GM23248 (cell line): ENCODE data around the gene SSPN. TPM values are rescaled to one million over a fixed set of nuclear protein-coding genes. Genes with fewer than 3 reads are reported as not detected.

ENCODE experiments used
- DNase-seq: peaks from one replicate; pipeline ENCODE4 v3.0.0-alpha.2; 2015
- H2AFZ ChIP-seq: fragments of 200-600 bp; sonication (generic); 2 replicates; pipeline ENCODE4 v1.6.1; 2016; ENCODE audit warnings: antibody characterized with exemption
- H3F3A ChIP-seq: fragments of 200-600 bp; sonication (generic); 2 replicates; pipeline ENCODE4 v1.6.1; 2016; ENCODE audit warnings: mild to moderate bottlenecking, antibody characterized with exemption, mixed run types; ENCODE audit not compliant: insufficient read depth
- H3K27ac ChIP-seq: fragments of 200-600 bp; sonication (generic); 2 replicates; pipeline ENCODE4 v1.5.1; 2016; ENCODE audit warnings: mild to moderate bottlenecking
- H3K27me3 ChIP-seq: fragments of 200-600 bp; sonication (generic); replicated peaks from 2 replicates; pipeline ENCODE4 v1.6.1; 2016; ENCODE audit warnings: mild to moderate bottlenecking; ENCODE audit not compliant: insufficient read depth
- H3K36me3 ChIP-seq: fragments of 200-600 bp; sonication (generic); 2 replicates; pipeline ENCODE4 v1.6.1; 2016; ENCODE audit warnings: low read depth, mild to moderate bottlenecking
- H3K4me1 ChIP-seq: fragments of 200-600 bp; sonication (generic); 2 replicates; pipeline ENCODE4 v1.6.1; 2016; ENCODE audit warnings: mild to moderate bottlenecking; ENCODE audit not compliant: insufficient read depth
- H3K4me2 ChIP-seq: fragments of 200-600 bp; sonication (generic); one replicate; pipeline ENCODE4 v1.6.1; 2016; ENCODE audit warnings: mild to moderate bottlenecking; ENCODE audit not compliant: unreplicated experiment
- H3K4me3 ChIP-seq: fragments of 200-600 bp; sonication (generic); 2 replicates; pipeline ENCODE4 v1.5.1; 2016; ENCODE audit warnings: mild to moderate bottlenecking
- H3K79me2 ChIP-seq: fragments of 200-600 bp; sonication (generic); 2 replicates; pipeline ENCODE4 v1.6.1; 2016; ENCODE audit warnings: mild to moderate bottlenecking; ENCODE audit not compliant: insufficient read depth
- H3K9ac ChIP-seq: fragments of 200-600 bp; sonication (generic); 2 replicates; pipeline ENCODE4 v1.6.1; 2016; ENCODE audit warnings: mild to moderate bottlenecking
- H3K9me2 ChIP-seq: fragments of 200-600 bp; sonication (generic); 2 replicates; pipeline ENCODE4 v1.6.1; 2016; ENCODE audit warnings: mixed run types, mild to moderate bottlenecking, moderate library complexity; ENCODE audit not compliant: insufficient read depth
- H3K9me3 ChIP-seq: fragments of 200-600 bp; sonication (generic); one replicate; pipeline ENCODE4 v1.6.1; 2017; ENCODE audit warnings: low read depth
- H4K20me1 ChIP-seq: fragments of 200-600 bp; sonication (generic); 2 replicates; pipeline ENCODE4 v1.6.0; 2016; ENCODE audit not compliant: insufficient read depth
- EZH2 ChIP-seq: fragments of 200-600 bp; sonication (generic); IDR thresholded peaks from 2 replicates; pipeline ENCODE4 v1.6.1; 2018; ENCODE audit warnings: antibody characterized with exemption, mild to moderate bottlenecking; ENCODE audit not compliant: insufficient read depth, poor library complexity, severe bottlenecking
- EZH2phosphoT487 ChIP-seq: fragments of 200-600 bp; sonication (generic); IDR thresholded peaks from 2 replicates; pipeline ENCODE4 v1.6.1; 2018; ENCODE audit warnings: antibody characterized with exemption, moderate library complexity, mild to moderate bottlenecking, low read depth; ENCODE audit not compliant: insufficient read depth
- WGBS, 2 experiments: methylation state at CpG; one replicate each; pipeline ENCODE4 v1.1.6; 2015 to 2017; ENCODE audit warnings: low lambda C conversion rate in 2 of 2, low coverage in 1 of 2; ENCODE audit errors: missing lambda C conversion rate in 2 of 2; 5-methylcytosine and 5-hydroxymethylcytosine counted together
- in situ Hi-C: fragments of 300-500 bp; cut with MboI; formaldehyde crosslinking; loops from 2 replicates; pipeline ENCODE4 v1.15.0; 2020
- polyA plus RNA-seq: library from polyadenylated mRNA; unstranded; fragments of >200 nt; fragmentation: Nextera tagmentation; extraction: Ambion mirVana; gene quantifications from 2 replicates; pipeline ENCODE4 v1.2.1, GENCODE V29; 2016
- total RNA-seq: library from RNA; depleted of rRNA; stranded (reverse); fragments of >200 nt; shearing (Covaris generic); gene quantifications from 2 replicates; pipeline ENCODE4 v1.2.3, GENCODE V29; 2014

SSPN gene
- total and polyA plus RNA-seq, 2 experiments from 2014 or later = 12.5 to 22.0 TPM

DNA sequence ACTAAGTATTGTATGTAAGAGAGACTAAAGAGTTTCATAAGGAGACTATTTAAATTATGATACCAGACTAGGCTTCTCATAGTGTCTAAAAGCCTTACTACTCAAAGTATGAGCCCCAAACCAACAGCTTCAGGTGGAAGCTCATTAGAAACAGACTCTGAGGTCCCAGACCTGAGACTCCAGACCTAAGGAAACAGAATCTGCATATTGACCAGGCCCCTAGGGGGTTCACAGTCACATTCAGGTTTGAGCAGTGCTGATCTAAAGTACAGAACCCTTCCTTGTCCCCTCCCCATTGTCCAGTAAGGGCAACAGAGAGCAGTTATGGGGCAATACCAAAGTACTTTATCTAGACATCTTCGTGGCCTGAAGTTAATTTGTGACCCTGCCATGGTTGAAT lies 87.7 kb downstream of the SSPN start:
- in situ Hi-C loops = no loop called here
- 20 to 36% methylated on average over 1 of the region's 1 CpG for WGBS, 2 experiments

DNA sequence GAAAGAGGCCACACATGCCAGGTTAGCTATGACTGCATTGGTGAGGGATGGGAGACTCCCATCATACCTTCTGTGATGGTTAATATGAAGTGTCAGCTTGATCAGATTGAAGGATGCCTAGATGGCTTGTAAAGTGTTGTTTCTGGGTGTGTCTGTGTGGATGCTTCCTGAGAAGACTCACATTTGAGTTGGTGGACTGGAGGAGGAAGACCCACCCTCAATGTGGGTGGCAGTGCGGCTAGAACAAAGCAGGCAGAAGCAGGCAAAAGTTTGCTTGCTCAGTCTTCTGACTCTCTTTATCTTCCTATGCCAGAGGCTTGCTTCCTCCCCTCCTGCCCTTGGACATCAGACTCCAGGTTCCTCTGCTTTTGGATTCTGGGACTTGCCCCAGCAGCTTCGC lies 88.2 kb downstream of the SSPN start:
- H3K9me2 ChIP-seq = no peaks in the 10 kb centered on the region
- H3K27ac ChIP-seq = no peak overlapping the region
- H3K79me2 ChIP-seq = no peaks in the 10 kb centered on the region
- in situ Hi-C loops = no loop called here
- no peaks in the 10 kb centered on the region for H3K4me1 ChIP-seq
- H3K27me3 ChIP-seq = no peaks in the 10 kb centered on the region
- H3K4me3 ChIP-seq = no peak overlapping the region
- 51 to 72% methylated on average over 2 of the region's 2 CpGs for WGBS, 2 experiments
- H3K4me2 ChIP-seq = no peak overlapping the region
- TF ChIP-seq EZH2 = no peak
- TF ChIP-seq EZH2phosphoT487 = no peak
- H3K36me3 ChIP-seq = no peaks in the 10 kb centered on the region
- H4K20me1 ChIP-seq = no peaks in the 10 kb centered on the region
- no peak overlapping the region for H3K9ac ChIP-seq
- no peaks in the 10 kb centered on the region for H3F3A ChIP-seq
- DNase-seq = no peak
- no peak overlapping the region for H2AFZ ChIP-seq
- no peaks in the 10 kb centered on the region for H3K9me3 ChIP-seq

More for the DNA sequence above, 87.7 kb downstream of the SSPN start:
- Histone ChIP-seq H3K9ac (no peak overlapping the region), H3K4me2 (no peak overlapping the region), H3F3A (no peaks in the 10 kb centered on the region), H2AFZ (no peak overlapping the region), H3K79me2 (no peaks in the 10 kb centered on the region), H3K4me1 (no peaks in the 10 kb centered on the region), H4K20me1 (no peaks in the 10 kb centered on the region), H3K9me2 (no peaks in the 10 kb centered on the region), H3K4me3 (no peak overlapping the region), H3K27me3 (no peaks in the 10 kb centered on the region), H3K9me3 (no peaks in the 10 kb centered on the region), H3K36me3 (no peaks in the 10 kb centered on the region), H3K27ac (no peak overlapping the region)
- no peak for TF ChIP-seq EZH2phosphoT487
- DNase-seq = no peak

DNA sequence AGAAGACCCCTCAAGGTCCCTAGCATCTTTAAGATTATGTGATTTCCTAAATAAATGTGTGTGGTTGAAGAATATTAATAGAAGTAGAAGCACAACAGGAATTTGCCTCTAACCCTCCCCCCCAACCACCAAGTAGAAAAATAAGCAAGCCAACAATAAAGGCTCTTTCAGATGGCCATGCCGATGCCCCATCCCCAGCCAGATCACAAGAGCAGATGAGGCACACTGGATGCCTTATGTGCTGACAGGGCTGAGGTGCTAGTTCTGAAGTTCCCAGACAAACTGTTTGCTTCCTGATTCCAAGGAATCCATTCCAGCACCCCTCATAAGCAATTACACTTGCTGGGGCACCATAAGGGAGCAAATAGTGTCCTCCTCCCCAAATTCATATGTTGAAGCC lies 90.0 kb downstream of the SSPN start:
- Histone ChIP-seq H3K36me3 (no peaks in the 10 kb centered on the region), H2AFZ (no peak overlapping the region), H4K20me1 (no peaks in the 10 kb centered on the region), H3K27me3 (no peaks in the 10 kb centered on the region), H3K27ac (no peak overlapping the region), H3K9me2 (peaks cover 3% of the 10 kb centered on the region; the same call in 1 of the 2 replicates), H3K9me3 (no peaks in the 10 kb centered on the region), H3K79me2 (no peaks in the 10 kb centered on the region), H3K4me3 (no peak overlapping the region), H3F3A (no peaks in the 10 kb centered on the region), H3K4me2 (no peak overlapping the region), H3K4me1 (no peaks in the 10 kb centered on the region), H3K9ac (no peak overlapping the region)
- no peak for DNase-seq
- TF ChIP-seq EZH2 = no peak
- no peak for TF ChIP-seq EZH2phosphoT487
- WGBS, 2 experiments = 94 to 100% methylated on average over 1 of the region's 1 CpG
- in situ Hi-C loops = no loop called here

DNA sequence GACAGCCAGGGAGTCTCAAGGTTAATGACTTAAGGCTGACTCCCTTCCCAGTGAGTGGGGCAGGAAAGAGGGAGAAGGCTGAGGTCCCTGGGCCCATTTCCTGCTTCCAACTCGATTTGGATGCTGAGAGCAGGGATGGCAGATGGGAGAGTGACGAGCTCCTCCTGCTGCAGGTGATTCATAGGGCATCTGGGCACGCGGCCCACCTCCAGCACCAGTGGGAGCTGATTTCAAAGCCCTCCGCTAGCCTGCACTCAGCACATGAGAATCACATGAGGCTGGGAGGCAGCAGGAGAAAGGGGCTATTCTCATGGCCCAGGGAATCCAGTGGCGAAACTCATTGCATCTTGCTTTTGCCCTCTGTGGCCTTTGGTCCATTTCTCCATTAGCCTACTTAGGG lies 90.8 kb downstream of the SSPN start:
- Histone ChIP-seq H3K36me3 (no peaks in the 10 kb centered on the region), H3K9ac (no peak overlapping the region), H3K27ac (no peak overlapping the region), H3K9me2 (peaks cover 3% of the 10 kb centered on the region; the same call in 1 of the 2 replicates), H3K4me3 (no peak overlapping the region), H3K27me3 (no peaks in the 10 kb centered on the region), H3K4me1 (no peaks in the 10 kb centered on the region), H4K20me1 (no peaks in the 10 kb centered on the region), H3F3A (no peaks in the 10 kb centered on the region), H2AFZ (no peak overlapping the region), H3K9me3 (no peaks in the 10 kb centered on the region), H3K79me2 (no peaks in the 10 kb centered on the region), H3K4me2 (no peak overlapping the region)
- no peak for DNase-seq
- in situ Hi-C loops = no loop called here
- TF ChIP-seq EZH2 (no peak), EZH2phosphoT487 (no peak)
- WGBS, 2 experiments = 83 to 89% methylated on average over 6 of the region's 6 CpGs
